Uterus (tissue), 4 donors: ENCODE data around the gene PANK4. TPM values are rescaled to one million over a fixed set of nuclear protein-coding genes. Genes with fewer than 3 reads are reported as not detected.

Experiments
- DNase-seq, 2 donors: peaks; one replicate each; pipeline ENCODE4 v3.0.0-alpha.2; 2019 to 2020
- H3K27ac ChIP-seq, 2 donors: fragments of 200-600 bp; sonication (generic); 1 replicate in 1 of 2; 2 replicates in 1 of 2; pipeline ENCODE4 v1.5.1; 2016 to 2018
- H3K27me3 ChIP-seq, 2 donors: fragments of 200-600 bp; sonication (generic); one replicate each; pipeline ENCODE4 v1.5.1; 2018 to 2019; ENCODE audit warnings: control low read depth in 1 of 2
- H3K36me3 ChIP-seq, 2 donors: fragments of 200-600 bp; sonication (generic); one replicate each; pipeline ENCODE4 v1.5.1; 2019; ENCODE audit warnings: control low read depth in 1 of 2
- H3K4me1 ChIP-seq, 2 donors: fragments of 200-600 bp; sonication (generic); one replicate each; pipeline ENCODE4 v1.5.1; 2018 to 2019; ENCODE audit warnings: control low read depth in 1 of 2
- H3K4me3 ChIP-seq, 2 donors: fragments of 200-600 bp; sonication (generic); 1 replicate in 1 of 2; 2 replicates in 1 of 2; pipeline ENCODE4 v1.5.1; 2018 to 2019; ENCODE audit warnings: mild to moderate bottlenecking in 1 of 2
- H3K9me3 ChIP-seq, 2 donors: fragments of 200-600 bp; sonication (generic); one replicate each; pipeline ENCODE4 v1.5.1; 2019; ENCODE audit warnings: control low read depth in 1 of 2
- CTCF ChIP-seq, 4 experiments: fragments of 200-600 bp in 2 of 4; fragments of 450-650 bp in 2 of 4; sonication (generic) in 2 of 4; IDR thresholded peaks; one replicate each; pipeline ENCODE4 v1.5.1; 2016 to 2019; ENCODE audit warnings: antibody characterized with exemption in 4 of 4, mild to moderate bottlenecking in 2 of 4, moderate library complexity in 1 of 4
- POLR2A ChIP-seq, 2 donors: fragments of 450-650 bp; IDR thresholded peaks; one replicate each; pipeline ENCODE4 v1.6.1; 2016; ENCODE audit warnings: antibody characterized with exemption in 2 of 2, mild to moderate bottlenecking in 1 of 2, moderate library complexity in 1 of 2
- intact Hi-C: fragments of 100-400 bp; cut with DNase I; formaldehyde crosslinking; loops from one replicate; pipeline ENCODE4 v1.15.1; 2023; ENCODE audit warnings: low total_unique reads
- total RNA-seq, 4 donors: library from RNA; depleted of rRNA in 3 of 4; stranded (reverse); fragments of >200 nt in 3 of 4; gene quantifications; one replicate each; pipeline versions ENCODE4 v1.1.0 to v1.2.4, GENCODE V29; 2014 to 2023
- donor health status: DM: yes; HTN: yes; CAD: no.

The PANK4 gene
- total RNA-seq, 4 donors from 2014 or later = 29.2 to 43.9 (median 33.6) TPM

GRCh38 chr1:2537784-2538115 is 11.4 kb upstream of the PANK4 start:
- H3K4me1 ChIP-seq = peaks cover 0 to 5% of the 10 kb centered on the region in 2 donors
- DNase-seq = no peak
- TF ChIP-seq CTCF (IDR thresholded peaks at IDR 0.05) = no peak
- no peak for TF ChIP-seq POLR2A (IDR thresholded peaks at IDR 0.05)
- H3K27ac ChIP-seq = no peak overlapping the region
- no peaks in the 10 kb centered on the region for H3K36me3 ChIP-seq
- intact Hi-C loops = no loop called here
- no peaks in the 10 kb centered on the region for H3K9me3 ChIP-seq
- no peak overlapping the region for H3K4me3 ChIP-seq
- peaks cover under 1 to 15% of the 10 kb centered on the region in 2 donors for H3K27me3 ChIP-seq

DNA sequence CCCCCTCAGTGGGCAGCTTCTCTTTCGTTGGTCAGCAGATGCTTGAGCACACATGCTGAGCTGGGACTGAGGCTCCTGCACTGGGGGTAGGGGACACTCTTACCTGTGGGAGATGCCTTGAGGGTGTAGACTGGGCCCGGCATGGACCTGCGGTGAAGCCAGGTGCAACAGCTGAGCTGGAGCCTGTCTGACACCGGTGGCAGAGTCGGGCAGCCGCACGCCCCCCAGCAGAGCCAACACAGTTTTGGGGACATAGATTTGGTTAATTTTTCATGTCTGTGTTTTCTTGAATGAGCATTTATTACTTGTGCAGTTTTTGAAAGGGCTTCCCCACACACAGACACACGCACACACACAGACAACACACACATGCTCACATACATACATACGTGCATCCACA is 9.6 kb upstream of the PANK4 start:
- Histone ChIP-seq H3K4me3 (no peak overlapping the region), H3K27ac (no peak overlapping the region), H3K27me3 (peaks cover 6 to 30% of the 10 kb centered on the region in 2 donors), H3K9me3 (no peaks in the 10 kb centered on the region), H3K4me1 (peaks cover 0 to 6% of the 10 kb centered on the region in 2 donors), H3K36me3 (no peaks in the 10 kb centered on the region)
- intact Hi-C loops = no loop called here
- DNase-seq = no peak
- TF ChIP-seq POLR2A (IDR thresholded peaks at IDR 0.05) (no peak), CTCF (IDR thresholded peaks at IDR 0.05) (no peak)

- Histone ChIP-seq H3K4me3 (no peak overlapping the region), H3K4me1 (peaks cover 0 to 7% of the 10 kb centered on the region in 2 donors), H3K27me3 (peaks cover 11 to 35% of the 10 kb centered on the region in 2 donors), H3K9me3 (no peaks in the 10 kb centered on the region), H3K27ac (no peak overlapping the region), H3K36me3 (no peaks in the 10 kb centered on the region)
- intact Hi-C loops = no loop called here
- no peak for TF ChIP-seq POLR2A (IDR thresholded peaks at IDR 0.05)
- no peak for DNase-seq
Measured at GRCh38 chr1:2535455-2535854, 9.1 kb upstream of the PANK4 start.

GRCh38 chr1:2534687-2535441 is 8.5 kb upstream of the PANK4 start:
- no peak for TF ChIP-seq CTCF (IDR thresholded peaks at IDR 0.05)

DNA sequence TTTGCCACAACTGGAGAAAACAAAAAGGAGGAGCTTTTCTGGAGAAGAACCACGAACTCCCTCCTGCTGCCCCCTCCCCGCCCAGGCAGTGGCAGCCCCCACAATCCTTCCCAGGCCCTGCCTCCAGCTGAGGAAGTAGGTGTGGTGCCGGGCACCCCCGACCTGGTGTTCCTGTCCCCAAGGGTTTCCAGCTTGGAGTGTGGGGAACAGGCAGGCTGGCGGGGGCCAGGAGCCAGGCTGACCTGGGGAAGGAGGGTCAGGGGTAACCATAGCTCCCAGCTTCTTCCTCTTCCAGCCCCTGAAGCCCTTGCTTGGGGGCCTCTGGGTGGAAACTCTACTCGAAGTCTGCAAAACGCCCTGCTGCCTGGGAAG is 7.9 kb upstream of the PANK4 start:
- Histone ChIP-seq H3K4me3 (no peak overlapping the region), H3K36me3 (no peaks in the 10 kb centered on the region), H3K27me3 (peaks cover 14 to 37% of the 10 kb centered on the region in 2 donors), H3K9me3 (no peaks in the 10 kb centered on the region), H3K27ac (no peak overlapping the region), H3K4me1 (peaks cover 0 to 12% of the 10 kb centered on the region in 2 donors)
- DNase-seq = no peak
- intact Hi-C loops = no loop called here
- TF ChIP-seq POLR2A (IDR thresholded peaks at IDR 0.05) = no peak

More at GRCh38 chr1:2534687-2535441, 8.5 kb upstream of the PANK4 start:
- intact Hi-C loops = no loop called here
- Histone ChIP-seq H3K4me3 (no peak overlapping the region), H3K36me3 (no peaks in the 10 kb centered on the region), H3K4me1 (peaks cover 0 to 12% of the 10 kb centered on the region in 2 donors), H3K27ac (no peak overlapping the region), H3K9me3 (no peaks in the 10 kb centered on the region), H3K27me3 (peaks cover 14 to 37% of the 10 kb centered on the region in 2 donors)
- DNase-seq = no peak

DNA sequence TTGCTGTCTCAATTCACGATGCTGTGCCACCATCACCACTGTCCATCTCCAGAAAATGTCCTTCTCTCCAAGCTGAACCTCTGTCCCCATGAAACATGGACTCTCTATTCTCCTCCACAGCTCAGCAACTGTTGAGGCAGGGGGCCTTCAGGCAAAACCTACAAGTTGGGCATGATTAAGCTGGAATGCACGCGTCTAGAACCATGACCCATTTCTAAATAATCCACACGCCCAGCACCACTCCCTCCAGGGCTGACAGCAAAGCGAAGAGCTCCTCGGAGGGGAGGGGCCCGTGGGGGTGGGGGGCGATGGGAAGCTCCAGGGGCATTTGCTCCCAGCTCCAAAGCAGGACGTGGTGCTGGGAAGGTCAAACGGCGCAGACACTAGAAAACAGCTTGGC is 7.0 kb upstream of the PANK4 start:
- TF ChIP-seq POLR2A (IDR thresholded peaks at IDR 0.05) (no peak), CTCF (IDR thresholded peaks at IDR 0.05) (no peak)
- intact Hi-C loops = no loop called here
- peaks cover 19 to 37% of the 10 kb centered on the region in 2 donors for H3K27me3 ChIP-seq

More for the DNA sequence above, 7.0 kb upstream of the PANK4 start:
- Histone ChIP-seq H3K4me1 (peaks cover 0 to 12% of the 10 kb centered on the region in 2 donors), H3K27ac (no peak overlapping the region), H3K4me3 (no peak overlapping the region), H3K9me3 (no peaks in the 10 kb centered on the region), H3K36me3 (no peaks in the 10 kb centered on the region)
- DNase-seq = no peak
